GM12878 (cell line): ENCODE data around the gene MTCL3.

Source experiments
- ATAC-seq: fragments of 200-7000 bp; cut with Tn5 transposase; 3 replicates; pipeline ENCODE4 v1.9.1; 2020; ENCODE audit warnings: mild to moderate bottlenecking, moderate library complexity
- BruUV-seq: library from RNA; stranded (reverse); fragments of 400-500 nt; replicated peaks from 2 replicates; lab custom pipeline; 2021; lab: Mats Ljungman, UMichigan
- CTCF ChIA-PET: fragments of 300-600 bp; sonication (Branson Sonifier 250); formaldehyde crosslinking; extraction: SDS; loops from one replicate; lab custom pipeline; 2021; ENCODE audit warnings: inconsistent platforms; lab: Yijun Ruan, JAX
- POLR2A ChIA-PET: fragments of 350-600 bp; formaldehyde crosslinking; extraction: SDS; loops from one replicate; lab custom pipeline; 2021; ENCODE audit warnings: inconsistent platforms; lab: Charles Lee
- RAD21 ChIA-PET: fragments of 300-600 bp; sonication (Branson Sonifier 250); formaldehyde crosslinking; loops from one replicate; lab custom pipeline; 2023; ENCODE audit warnings: antibody characterized with exemption; ENCODE audit not compliant: unreplicated experiment; lab: Charles Lee
- SMC1A ChIA-PET: fragments of 300-600 bp; sonication (Branson Sonifier 250); formaldehyde crosslinking; loops from one replicate; lab custom pipeline; 2023; ENCODE audit not compliant: unreplicated experiment, uncharacterized antibody; lab: Charles Lee
- DNase-seq: peaks from one replicate; pipeline ENCODE4 v3.0.0-alpha.2; 2011; ENCODE audit warnings: low read depth, low spot score
- FAIRE-seq: peaks from 3 replicates; lab custom pipeline; 2011; peaks lifted over from hg19 to GRCh38; lab: Jason Lieb, UNC
- H2AFZ ChIP-seq: 2 replicates; pipeline ENCODE4 v1.6.0; 2011; ENCODE audit warnings: low read depth, low read length, control low read depth; ENCODE audit not compliant: control insufficient read depth
- H3K27ac ChIP-seq: 2 replicates; pipeline ENCODE4 v1.5.1; 2011; ENCODE audit warnings: control low read depth; ENCODE audit not compliant: control insufficient read depth, insufficient read depth
- H3K27me3 ChIP-seq, 2 experiments: replicated peaks in 1 of 2; 2 replicates each; pipeline versions ENCODE4 v1.6.0 to v1.6.1; 2011; ENCODE audit warnings: low read length in 1 of 2; ENCODE audit not compliant: control insufficient read depth in 2 of 2, insufficient read depth in 2 of 2
- H3K36me3 ChIP-seq, 2 experiments: 2 replicates each; pipeline ENCODE4 v1.5.1; 2011; ENCODE audit warnings: low read length in 1 of 2; ENCODE audit not compliant: control insufficient read depth in 2 of 2, insufficient read depth in 2 of 2
- H3K4me1 ChIP-seq: 2 replicates; pipeline ENCODE4 v1.6.1; 2011; ENCODE audit warnings: mild to moderate bottlenecking, low read length, moderate library complexity, mixed read lengths; ENCODE audit not compliant: control insufficient read depth, insufficient read depth
- H3K4me2 ChIP-seq: 2 replicates; pipeline ENCODE4 v1.6.0; 2011; ENCODE audit warnings: control low read depth; ENCODE audit not compliant: control insufficient read depth, insufficient read depth
- H3K4me3 ChIP-seq: fragments of 200-600 bp; sonication (generic); 2 replicates; pipeline ENCODE4 v1.5.1; 2016
- H3K79me2 ChIP-seq: 2 replicates; pipeline ENCODE4 v1.6.0; 2011; ENCODE audit warnings: low read length; ENCODE audit not compliant: control insufficient read depth, insufficient read depth
- H3K9ac ChIP-seq: 2 replicates; pipeline ENCODE4 v1.8.0; 2011; ENCODE audit warnings: low read length, control low read depth, mixed read lengths; ENCODE audit not compliant: control insufficient read depth, insufficient read depth
- H3K9me3 ChIP-seq: replicated peaks from 3 replicates; pipeline ENCODE4 v1.5.1; 2011; ENCODE audit warnings: mild to moderate bottlenecking, low read length; ENCODE audit not compliant: control insufficient read depth, insufficient read depth
- H4K20me1 ChIP-seq: 2 replicates; pipeline ENCODE4 v1.6.0; 2011; ENCODE audit not compliant: control insufficient read depth, insufficient read depth
- ATF2 ChIP-seq: IDR thresholded peaks from 2 replicates; pipeline ENCODE4 v1.6.1; 2012; ENCODE audit warnings: low read length, inconsistent platforms
- BACH1 ChIP-seq: fragments of 450-650 bp; IDR thresholded peaks from 2 replicates; pipeline ENCODE4 v1.6.1; 2017; ENCODE audit warnings: mild to moderate bottlenecking, borderline replicate concordance
- ETV6 ChIP-seq, 2 experiments: fragments of 450-650 bp in 1 of 2; IDR thresholded peaks in 1 of 2; conservative IDR thresholded peaks in 1 of 2; 2 replicates each; pipeline ENCODE4 v1.6.1; 2014; ENCODE audit warnings: antibody characterized with exemption in 1 of 2, borderline replicate concordance in 1 of 2, low read depth in 1 of 2, mild to moderate bottlenecking in 1 of 2, moderate library complexity in 1 of 2
- HDGF ChIP-seq: fragments of 450-650 bp; IDR thresholded peaks from 2 replicates; pipeline ENCODE4 v1.6.1; 2016; ENCODE audit warnings: antibody characterized with exemption
- JUNB ChIP-seq: IDR thresholded peaks from 2 replicates; pipeline ENCODE4 v1.6.1; 2016; ENCODE audit warnings: antibody characterized with exemption, mild to moderate bottlenecking
- NFYB ChIP-seq: IDR thresholded peaks from 2 replicates; pipeline ENCODE4 v1.6.1; 2011; ENCODE audit warnings: low read depth, mild to moderate bottlenecking, low read length, improper control_type of control experiment, moderate library complexity; ENCODE audit not compliant: insufficient read depth
- NR2F1 ChIP-seq: fragments of 450-650 bp; conservative IDR thresholded peaks from 2 replicates; pipeline ENCODE4 v1.6.1; 2017; ENCODE audit warnings: mild to moderate bottlenecking
- PKNOX1 ChIP-seq: fragments of 450-650 bp; IDR thresholded peaks from 2 replicates; pipeline ENCODE4 v1.6.1; 2016; ENCODE audit warnings: mild to moderate bottlenecking
- REST ChIP-seq: IDR thresholded peaks from 2 replicates; pipeline ENCODE4 v1.6.1; 2012; ENCODE audit warnings: mild to moderate bottlenecking, low read depth, low read length
- TAF1 ChIP-seq: IDR thresholded peaks from 2 replicates; pipeline ENCODE4 v1.6.1; 2011; ENCODE audit warnings: mild to moderate bottlenecking, low read depth, low read length, borderline replicate concordance
- ZBTB33 ChIP-seq: fragments of 450-650 bp; IDR thresholded peaks from 2 replicates; pipeline ENCODE4 v1.6.1; 2017; ENCODE audit warnings: mild to moderate bottlenecking
- ZBTB40 ChIP-seq: fragments of 450-650 bp; IDR thresholded peaks from 2 replicates; pipeline ENCODE4 v1.6.1; 2016; ENCODE audit warnings: mild to moderate bottlenecking, moderate library complexity, borderline replicate concordance
- WGBS: methylation state at CpG from one replicate; pipeline ENCODE4 v1.1.6; 2016; ENCODE audit warnings: low lambda C conversion rate; ENCODE audit not compliant: insufficient replicate concordance, insufficient coverage; ENCODE audit errors: missing lambda C conversion rate; 5-methylcytosine and 5-hydroxymethylcytosine counted together
- in situ Hi-C: fragments of 300-500 bp; cut with MboI; formaldehyde crosslinking; loops from 9 replicates; pipeline ENCODE4 v1.14.3; 2018; ENCODE audit warnings: mixed read lengths
- intact Hi-C: fragments of 100-400 bp; cut with micrococcal nuclease; formaldehyde crosslinking; loops from one replicate; pipeline ENCODE4 v1.14.2; 2022; ENCODE audit not compliant: unreplicated experiment

MTCL3 gene

GRCh38 chr6:127506894-127507293 lies 12.2 kb downstream of the MTCL3 start:
- H3K9ac ChIP-seq = no peak overlapping the region
- no peaks in the 10 kb centered on the region for H3K27me3 ChIP-seq
- no peaks in the 10 kb centered on the region for H4K20me1 ChIP-seq
- RAD21 ChIA-PET = no interaction called here
- CTCF ChIA-PET = interaction anchor here (0.9 to 3.5 kb wide), 2 partner anchors 9 to 41 kb away, joined by 4 to 18 read pairs; no protein-coding TSS in a partner anchor
- no peak for DNase-seq
- H3K9me3 ChIP-seq = no peaks in the 10 kb centered on the region
- no peak overlapping the region for H3K4me3 ChIP-seq
- no peak overlapping the region for H3K27ac ChIP-seq
- H2AFZ ChIP-seq = no peak overlapping the region
- H3K4me1 ChIP-seq = no peaks in the 10 kb centered on the region
- H3K4me2 ChIP-seq = no peak overlapping the region
- H3K79me2 ChIP-seq = no peaks in the 10 kb centered on the region
- H3K36me3 ChIP-seq = no peaks in the 10 kb centered on the region
- intact Hi-C loops (no loop called here), in situ Hi-C loops (no loop called here)
- no peak for FAIRE-seq
- SMC1A ChIA-PET = interaction anchor here (1.0 to 2.2 kb wide), 2 partner anchors 8 to 48 kb away, joined by 3 to 5 read pairs; partner anchors contain the start of gene KIAA0408
- ATAC-seq = no peak
- POLR2A ChIA-PET = interaction anchor here (0.9 to 1.4 kb wide), 2 partner anchors 19 to 40 kb away, joined by 3 read pairs; no protein-coding TSS in a partner anchor
- 4% methylated on average over 1 of the region's 1 CpG for WGBS
- BruUV-seq = no TSS peak
- TF ChIP-seq BACH1 (no peak), NFYB (no peak), ZBTB40 (no peak), PKNOX1 (no peak), NR2F1 (no peak), HDGF (no peak), REST (no peak), ETV6 (conservative IDR thresholded peaks at IDR 0.05 in 1 of 2, IDR thresholded peaks at IDR 0.05 in 1 of 2; ENCODE audit: borderline replicate concordance in 1 of 2, low read depth in 1 of 2) (no peak), ATF2 (no peak), ZBTB33 (no peak), TAF1 (no peak), JUNB (no peak)
